ENCODE measurements around the gene RPL31.
"Not testable (repeated sequence)": the region's sequence is repeated elsewhere in the genome, so short reads cannot be mapped to it uniquely, and the experiment has no call there.

Gene RPL31

DNA sequence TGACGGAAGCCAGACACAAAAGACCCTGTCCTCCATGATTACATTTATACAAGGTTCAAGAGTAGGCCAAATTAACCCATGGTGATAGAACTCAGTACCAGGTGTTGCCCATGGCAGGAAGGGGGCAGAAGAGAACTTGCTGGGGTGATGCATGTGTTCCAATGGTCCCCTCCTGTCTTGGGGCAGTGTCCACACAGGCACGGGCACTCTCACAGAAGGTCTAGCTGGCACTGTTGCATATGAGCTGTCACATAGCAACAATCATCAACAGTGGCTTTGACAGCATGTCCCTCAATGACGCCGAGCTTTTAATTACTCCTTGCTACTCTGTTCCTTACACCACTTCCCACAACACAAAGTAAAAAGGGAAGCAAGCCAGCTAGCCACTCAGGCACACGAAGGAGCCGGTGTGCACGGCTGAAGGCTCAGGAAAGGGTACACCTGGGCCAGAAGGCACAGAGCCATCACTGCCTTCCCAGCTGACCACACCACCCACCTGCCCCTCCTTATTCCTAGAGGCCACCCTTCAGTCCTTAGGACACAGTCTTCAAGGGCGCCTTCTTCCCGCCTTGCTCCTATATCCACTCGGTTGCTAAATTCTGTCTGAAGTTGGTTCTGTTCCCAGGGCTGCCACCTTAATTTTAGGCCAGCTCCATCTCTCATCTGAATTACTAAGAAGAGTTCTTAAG, 28.9 kb downstream of the RPL31 start:
- DNase-seq, result no peak

DNA sequence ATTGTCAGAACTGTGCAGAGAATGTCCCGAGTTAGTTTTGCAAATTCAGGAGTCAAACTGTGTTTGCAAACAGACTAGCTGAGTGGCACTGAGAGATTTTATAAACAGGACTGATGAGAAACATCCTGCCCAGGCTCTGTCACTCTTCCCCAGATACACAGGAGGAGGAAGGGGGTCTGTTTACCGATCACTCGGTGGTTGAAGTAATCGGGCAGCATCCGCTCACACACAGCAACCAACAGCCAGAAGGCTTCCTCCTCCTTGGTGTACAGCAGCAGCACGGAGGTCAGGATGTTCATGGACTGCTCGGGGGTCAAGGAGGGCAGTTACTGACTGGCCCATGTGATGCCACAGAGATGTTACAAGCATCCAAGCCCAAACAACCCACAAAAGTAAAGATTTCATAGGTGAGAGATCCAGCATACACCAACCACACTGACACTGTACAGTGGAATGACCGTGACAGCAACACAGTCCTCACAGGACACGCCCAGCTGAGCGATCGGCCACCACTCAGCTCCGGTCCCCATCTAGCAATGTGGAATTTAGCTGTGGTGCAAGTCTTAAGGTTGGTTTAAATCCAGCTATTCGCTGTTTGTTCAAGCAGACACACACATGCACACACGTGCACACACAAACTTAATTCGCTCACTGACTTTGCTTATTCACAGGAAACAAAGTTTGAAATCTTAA, 30.1 kb downstream of the RPL31 start:
- no peak for DNase-seq

DNA sequence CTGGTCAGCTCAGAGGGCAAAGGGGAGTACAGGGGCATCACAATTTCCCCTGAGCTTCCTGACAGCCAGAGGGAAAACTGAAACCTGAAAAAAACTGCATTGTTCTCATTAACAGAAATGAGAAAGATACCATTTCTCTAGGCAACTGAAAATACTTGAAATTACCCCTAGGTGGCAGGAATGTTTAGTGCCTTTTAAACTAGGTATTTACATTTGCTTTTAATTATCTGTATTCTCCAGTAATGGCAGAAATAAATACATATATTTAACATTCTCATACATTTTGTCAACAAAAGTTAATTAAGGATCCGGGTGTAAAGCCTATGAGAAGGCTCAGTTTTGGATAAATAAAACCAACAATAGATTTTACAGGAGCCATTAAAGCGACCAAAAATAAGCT, 34.5 kb downstream of the RPL31 start:
- DNase-seq, result no peak

DNA sequence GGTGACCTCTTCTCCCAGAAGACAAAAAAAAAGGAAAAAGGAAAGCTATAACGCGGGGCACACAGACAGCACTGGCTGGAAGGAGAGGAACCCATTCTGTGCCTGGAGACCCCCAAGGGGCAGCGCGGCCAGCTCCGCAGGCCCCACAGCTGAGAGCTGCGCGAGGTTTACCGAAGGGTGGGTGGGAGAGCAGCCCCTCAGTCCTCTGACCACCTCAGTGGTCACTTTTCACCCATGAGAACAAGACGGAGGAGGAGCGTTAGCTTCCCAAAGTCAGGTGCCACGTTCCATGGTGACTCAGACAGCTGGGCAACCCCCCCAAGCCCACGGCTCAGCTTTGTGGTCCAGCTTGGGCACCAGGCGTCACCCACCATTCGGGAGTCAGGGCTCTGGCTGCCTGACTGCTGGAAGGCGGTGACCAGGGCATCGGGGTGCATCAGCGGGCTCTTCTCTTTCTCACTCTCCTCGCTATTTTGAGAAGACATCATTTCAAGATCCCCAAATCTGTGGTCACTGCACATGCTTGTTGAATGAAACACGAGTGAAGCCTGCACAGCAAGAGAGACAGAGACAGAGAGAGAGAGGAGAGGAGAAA, 35.2 kb downstream of the RPL31 start:
- no peak for DNase-seq

DNA sequence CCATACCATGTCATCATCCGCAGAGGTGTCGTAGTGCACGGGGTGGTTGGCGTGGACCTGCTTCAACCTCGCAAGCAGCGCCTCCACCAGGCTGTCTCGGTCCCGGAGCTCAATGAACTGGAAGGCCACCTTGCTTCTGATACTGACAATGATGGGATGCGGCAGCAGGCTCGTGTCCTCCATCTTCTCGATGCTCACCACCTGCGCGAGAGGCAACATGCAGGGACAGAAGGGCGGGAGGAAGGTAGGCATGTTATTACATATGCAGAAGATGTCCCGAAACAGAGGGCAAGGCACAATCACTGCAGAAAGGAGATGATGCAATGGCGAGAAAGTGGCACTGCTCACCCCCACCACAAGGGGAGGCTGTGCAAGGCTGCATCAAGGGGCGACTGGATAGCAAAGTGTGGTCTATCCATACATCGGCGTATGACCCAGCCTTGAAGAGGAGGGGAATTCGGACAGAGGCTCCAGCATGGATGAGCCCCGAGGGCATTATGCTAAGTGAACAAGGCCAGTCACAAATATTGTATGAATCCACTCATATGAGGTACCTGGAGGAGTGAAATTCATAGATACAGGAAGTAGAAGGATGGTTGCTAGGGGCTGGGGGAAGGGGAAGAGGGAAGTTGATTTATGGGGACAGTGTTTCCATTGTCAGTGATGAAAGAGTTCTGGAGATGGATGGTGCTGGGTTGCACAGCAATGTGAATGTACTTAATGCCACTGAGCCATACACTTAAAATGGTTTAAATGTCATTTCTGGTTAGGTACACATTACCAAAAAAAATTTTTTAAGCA, 36.6 kb downstream of the RPL31 start:
- DNase-seq, result no peak

DNA sequence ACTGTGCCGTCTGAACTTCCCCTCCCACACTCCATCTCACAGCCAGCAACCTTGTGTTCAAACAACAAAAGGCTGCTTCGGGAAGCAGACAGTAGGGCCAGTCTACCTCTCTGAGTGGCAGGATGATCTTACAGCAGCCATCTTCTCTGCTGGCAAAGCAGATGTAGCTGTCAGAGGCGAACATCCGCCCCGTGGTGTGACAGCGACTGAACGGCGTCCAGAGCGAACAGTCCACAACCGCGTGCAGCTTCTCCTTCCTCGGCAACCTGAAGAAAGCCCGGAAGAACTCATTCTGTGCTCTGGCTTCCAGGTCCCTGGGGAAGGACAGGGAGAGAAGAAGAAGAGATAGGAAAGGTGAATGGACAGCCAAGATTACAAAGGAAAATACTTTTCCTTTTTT, 38.0 kb downstream of the RPL31 start:
- DNase-seq, result no peak

DNA sequence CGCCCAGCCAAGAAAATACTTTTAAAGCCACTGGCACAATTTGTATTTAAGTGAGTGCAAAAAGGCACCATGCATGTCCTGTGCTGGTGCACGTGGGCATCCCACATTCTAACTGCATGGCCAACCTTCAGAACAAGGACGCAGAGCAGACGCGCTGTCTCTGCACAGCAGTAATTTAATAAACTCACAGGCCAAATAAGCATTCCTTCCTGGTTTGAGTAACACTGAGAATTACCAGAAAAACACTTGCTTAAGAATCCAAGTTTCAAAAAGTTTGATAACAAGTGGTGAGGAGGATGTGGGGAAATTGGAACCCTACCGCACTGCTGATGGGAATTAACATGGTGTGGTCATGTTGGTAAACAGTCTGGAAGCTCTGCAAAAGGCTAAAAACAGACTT, 38.7 kb downstream of the RPL31 start:
- no peak for DNase-seq

DNA sequence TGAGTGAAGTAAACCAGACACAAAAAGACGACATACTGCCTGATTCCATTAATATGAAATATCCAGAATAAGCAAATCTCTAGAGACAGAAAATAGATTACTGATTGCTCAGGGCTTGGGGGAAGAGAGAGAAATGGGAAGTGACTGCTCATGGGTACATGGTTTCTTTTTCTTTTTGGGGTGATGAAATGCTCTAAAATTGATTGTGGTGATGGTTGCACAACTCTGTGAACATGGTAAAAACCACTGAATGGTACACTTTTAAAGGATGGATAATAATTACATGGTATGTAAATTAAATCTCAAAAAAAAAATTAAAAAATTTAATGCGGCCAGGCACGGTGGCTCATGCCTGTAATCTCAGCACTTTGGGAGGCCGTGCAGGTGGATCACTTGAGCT, 39.3 kb downstream of the RPL31 start:
- no peak for DNase-seq

DNA sequence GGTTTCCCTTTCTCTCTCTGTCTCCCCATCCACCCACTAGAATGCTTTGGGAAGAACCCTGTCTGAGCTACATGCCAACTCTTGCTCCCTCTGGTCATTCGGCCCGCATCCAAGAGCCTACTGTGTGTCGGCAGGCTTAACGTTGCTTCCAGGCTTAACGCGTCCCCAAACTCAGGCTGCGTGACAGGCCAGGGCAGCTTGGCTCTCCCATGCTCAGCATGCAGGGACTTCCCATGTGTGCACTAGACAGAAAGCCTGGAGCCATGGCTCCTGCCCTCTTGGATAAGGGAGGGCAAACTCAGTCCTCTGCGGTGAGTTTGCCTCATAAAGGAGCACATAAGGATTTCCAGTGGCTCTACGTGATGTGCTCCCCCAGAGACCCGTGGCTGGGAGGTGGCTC, 43.2 kb downstream of the RPL31 start:
- no peak for DNase-seq

DNA sequence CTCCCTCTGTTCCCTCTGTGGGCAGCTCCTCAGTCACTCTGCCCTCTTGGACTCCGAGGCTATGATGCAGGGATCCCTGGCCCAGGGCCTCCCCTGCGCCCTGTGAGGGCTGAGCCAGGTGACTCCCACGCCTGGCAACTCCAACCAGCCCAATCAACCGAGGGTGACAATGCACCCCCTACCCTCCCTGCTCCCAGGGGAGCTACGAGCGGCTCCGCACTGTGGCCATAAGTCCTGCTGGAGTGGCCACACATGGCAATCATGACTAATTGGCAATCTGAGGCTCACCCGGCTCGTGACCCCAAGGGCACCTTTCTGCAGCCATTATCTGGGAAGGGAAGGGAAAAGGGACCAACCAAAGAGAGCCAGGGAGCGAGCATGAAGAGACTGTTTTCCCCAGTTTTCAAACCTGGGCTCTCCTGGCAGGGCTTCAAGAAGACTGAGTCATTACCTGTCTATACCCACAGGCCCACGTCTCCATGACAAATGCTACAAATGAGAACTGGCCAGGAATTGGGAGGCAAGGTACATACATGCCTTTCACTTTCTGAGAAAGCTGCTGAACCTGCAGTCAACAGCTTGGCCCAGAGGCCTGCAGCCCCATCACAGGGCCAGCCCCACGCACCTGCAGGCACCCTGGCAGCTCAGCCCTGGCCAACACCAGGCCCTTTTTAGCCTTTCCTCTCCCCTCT, 45.1 kb downstream of the RPL31 start:
- no peak for DNase-seq

DNA sequence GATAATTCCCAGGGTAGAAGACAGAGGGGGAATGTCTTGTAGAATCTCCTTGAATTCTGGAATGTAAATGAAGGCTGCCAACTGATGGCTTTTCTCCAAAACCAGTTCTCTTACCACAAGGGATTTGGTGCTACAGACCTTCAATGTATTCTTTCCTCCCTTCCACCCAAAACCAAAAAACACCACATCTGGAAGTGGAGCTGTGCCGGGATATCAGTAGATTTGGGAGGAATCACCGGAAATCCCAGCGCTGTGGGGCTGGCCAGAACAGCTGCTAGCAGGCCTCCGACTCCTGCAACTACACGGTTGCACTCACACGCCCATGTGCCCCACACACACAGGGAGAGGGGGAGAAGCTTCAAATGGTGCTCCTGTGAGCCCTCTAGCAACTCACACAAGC, 45.7 kb downstream of the RPL31 start:
- DNase-seq, result no peak

DNA sequence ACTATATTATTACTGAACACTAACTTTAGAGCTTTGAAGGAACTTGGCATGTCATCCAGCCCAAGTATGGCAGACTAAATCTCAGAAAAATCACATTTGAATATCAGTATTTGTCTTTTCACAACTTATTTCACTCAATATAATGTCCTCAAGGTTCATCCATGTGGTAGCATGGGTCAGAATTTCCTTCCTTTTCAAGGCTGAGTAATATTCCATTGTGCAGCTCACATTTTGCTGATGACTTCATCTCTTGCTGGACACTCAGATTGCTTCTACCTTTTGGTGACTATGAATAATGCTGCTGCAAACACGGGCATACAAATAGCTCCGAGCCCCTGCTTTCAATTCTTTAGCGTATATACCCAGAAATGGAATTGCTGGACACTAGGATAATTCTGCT, 46.7 kb downstream of the RPL31 start:
- DNase-seq, result no peak

DNA sequence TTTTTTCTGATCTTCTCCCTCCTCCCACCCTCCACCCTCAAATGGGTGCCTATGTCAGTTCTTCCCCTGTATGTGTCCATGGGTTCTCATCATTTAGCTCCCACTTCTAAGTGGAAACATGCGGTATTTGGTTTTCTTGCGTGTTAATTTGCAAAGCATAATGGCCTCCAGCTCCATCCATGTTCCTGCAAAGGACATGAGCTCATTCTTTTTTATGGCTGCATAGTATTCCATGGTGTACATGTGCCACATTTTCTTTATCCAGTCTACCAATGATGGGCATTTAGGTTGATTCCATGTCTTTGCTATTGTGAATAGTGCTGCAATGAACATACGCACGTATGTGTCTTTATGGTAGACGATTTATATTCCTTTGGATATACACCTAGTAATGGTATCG, 48.8 kb downstream of the RPL31 start:
- DNase-seq, result not testable (repeated sequence)

DNA sequence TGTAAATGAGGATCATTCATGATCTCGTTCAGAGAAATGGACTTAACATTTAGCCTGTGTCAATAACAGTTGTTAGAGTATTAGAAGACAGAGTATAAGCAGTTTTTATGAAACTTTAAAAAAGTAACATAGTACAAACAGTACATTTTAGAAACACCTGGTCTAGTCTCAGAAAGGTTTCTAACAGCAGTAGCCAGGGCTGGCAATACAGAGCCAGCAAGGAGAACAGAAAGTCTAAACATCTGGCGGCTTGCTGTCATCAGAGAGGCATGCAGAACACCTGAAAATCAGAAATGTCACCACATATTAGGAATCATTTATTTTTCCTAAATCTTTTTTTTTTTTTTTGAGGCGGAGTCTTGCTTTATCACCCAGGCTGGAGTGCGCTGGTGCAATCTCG, 50.1 kb downstream of the RPL31 start:
- DNase-seq, result no peak

DNA sequence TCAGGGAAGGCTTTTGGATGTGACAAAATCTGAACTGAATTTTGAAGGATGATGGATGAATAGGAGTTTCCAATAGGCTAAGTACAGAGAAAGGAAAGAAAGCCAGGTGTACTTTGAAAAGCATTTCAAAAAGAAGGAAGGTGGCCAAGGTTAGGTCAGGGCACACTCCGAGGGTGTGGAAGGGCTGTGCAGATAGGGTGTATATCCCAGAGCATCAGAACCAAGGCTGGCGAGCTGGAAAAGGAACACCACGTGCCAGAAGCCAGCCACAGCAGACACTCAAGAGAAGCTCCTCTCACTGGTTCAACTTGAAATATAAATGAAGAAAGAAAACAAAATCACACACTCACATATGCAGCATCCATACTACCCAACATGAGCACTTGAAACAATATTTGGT, 51.0 kb downstream of the RPL31 start:
- no peak for DNase-seq
